GM18858 (cell line): Measurements from ENCODE around the gene SECISBP2.
"Not testable (repeated sequence)": the region's sequence is repeated elsewhere in the genome, so short reads cannot be mapped to it uniquely, and the experiment has no call there.

Source experiments
- ATAC-seq: cut with Tn5 transposase; IDR thresholded peaks from one replicate; pipeline ENCODE4 v1.9.1; 2021; ENCODE audit not compliant: unreplicated experiment

Gene SECISBP2

GRCh38 chr9:89318123-89319014, at the start of gene SECISBP2:
TSS of gene SECISBP2 (plus strand) at chr9:89318500. CDS start at chr9:89318577, 77 bp downstream.
- ATAC-seq: peak; percentile 81

GRCh38 chr9:89273528-89274279, 44.6 kb upstream of the SECISBP2 start:
- no peak for ATAC-seq

GRCh38 chr9:89274838-89275237, 43.5 kb upstream of the SECISBP2 start:
- ATAC-seq: no peak

GRCh38 chr9:89276040-89276439, 42.3 kb upstream of the SECISBP2 start:
- ATAC-seq: not testable (repeated sequence)

GRCh38 chr9:89277043-89277442, 41.3 kb upstream of the SECISBP2 start:
- ATAC-seq: no peak

DNA sequence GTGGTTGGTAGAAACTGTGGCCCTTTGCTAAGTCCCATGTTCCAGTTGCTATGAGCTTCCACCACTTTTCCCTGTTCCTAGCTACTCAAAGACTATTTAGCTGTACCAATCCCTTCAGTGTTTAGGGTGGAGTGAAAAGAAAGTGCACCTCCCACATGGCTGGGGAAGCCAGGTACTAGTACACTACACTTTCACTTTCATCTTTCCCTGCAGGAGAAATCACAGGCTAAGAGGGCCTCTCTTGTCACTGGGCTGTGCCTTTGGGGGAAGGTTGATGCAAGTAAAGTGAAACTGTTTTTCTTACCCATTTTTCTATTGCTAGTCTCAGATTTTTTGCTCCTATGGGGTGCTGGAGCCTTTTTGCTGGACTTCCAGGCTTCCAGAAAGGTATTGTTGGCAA, 40.8 kb upstream of the SECISBP2 start:
- no peak for ATAC-seq

- no peak for ATAC-seq
Measured at GRCh38 chr9:89278551-89278950, 39.7 kb upstream of the SECISBP2 start.

DNA sequence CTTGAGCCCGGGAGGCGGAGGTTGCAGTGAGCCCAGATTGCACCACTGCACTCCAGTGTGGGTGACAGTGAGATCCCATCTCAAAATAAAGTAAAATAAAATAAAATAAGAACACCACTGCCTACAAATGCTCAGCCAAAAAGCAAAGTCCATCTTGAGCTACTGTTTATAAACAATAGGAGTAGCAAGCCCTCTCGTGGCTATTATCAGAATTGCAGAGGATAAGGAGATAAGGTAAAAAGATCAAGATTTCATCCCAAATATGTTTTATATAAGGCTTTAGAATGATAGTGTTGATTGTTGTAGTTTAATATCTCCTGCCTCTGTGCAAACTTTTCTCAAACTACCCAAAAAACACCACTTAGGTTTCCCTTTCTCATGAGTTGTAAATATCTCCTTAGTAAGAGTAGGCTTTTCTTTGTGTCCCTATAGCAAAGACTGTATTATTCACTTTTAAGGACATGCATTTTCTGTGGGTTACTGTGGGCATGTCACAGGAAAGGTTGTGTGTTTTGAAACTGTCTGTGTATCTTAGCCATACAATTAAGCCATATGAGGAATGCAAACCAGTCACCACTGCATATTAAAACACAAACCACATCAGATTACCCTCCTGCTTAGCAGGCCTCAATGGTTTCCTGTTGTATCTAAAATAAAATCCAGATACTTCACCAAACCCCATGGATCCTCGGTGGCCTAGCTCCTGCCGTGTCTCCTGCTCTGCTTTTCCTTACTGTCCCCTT, 39.1 kb upstream of the SECISBP2 start:
- no peak for ATAC-seq

GRCh38 chr9:89281106-89281505, 37.2 kb upstream of the SECISBP2 start:
- no peak for ATAC-seq

- ATAC-seq: not testable (repeated sequence)
Measured at GRCh38 chr9:89282248-89282968, 35.9 kb upstream of the SECISBP2 start.

GRCh38 chr9:89284076-89284475, 34.2 kb upstream of the SECISBP2 start:
- ATAC-seq: no peak

DNA sequence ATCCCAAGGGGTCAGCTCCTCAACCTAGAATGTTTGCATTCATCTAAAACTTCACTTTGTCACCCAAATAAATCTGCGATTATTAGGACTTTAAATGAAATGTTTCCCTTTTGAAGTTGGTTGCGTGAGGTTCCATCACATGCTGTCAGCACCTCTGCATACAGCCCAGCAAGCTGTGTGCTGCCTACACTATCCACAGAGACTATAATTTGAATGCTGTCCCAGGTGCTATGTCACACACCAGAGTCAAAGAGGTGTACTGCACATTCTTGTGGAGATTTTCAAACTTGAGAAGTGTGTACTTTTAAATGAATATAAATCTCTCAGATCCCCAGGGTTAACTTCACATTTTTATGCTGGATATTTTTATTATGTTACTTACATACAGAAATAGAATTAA, 26.6 kb upstream of the SECISBP2 start:
- no peak for ATAC-seq

DNA sequence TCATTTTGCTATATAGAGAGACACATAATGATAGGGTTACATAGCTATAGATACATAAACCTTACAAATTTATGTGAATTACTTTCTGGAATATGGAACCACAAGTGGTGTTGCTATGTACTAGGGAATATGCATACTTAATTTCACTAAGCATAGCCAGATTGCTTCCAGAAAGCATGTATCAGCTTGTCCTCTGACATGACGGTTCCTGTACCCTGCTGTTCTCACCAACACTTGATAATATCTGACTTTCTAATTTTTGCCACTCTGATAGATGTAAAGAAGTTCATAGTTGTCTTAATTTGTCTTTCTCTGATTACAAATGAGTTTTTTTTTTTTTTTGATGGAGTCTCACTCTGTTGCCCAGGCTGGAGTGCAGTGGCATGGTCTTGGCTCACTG, 25.3 kb upstream of the SECISBP2 start:
- no peak for ATAC-seq

DNA sequence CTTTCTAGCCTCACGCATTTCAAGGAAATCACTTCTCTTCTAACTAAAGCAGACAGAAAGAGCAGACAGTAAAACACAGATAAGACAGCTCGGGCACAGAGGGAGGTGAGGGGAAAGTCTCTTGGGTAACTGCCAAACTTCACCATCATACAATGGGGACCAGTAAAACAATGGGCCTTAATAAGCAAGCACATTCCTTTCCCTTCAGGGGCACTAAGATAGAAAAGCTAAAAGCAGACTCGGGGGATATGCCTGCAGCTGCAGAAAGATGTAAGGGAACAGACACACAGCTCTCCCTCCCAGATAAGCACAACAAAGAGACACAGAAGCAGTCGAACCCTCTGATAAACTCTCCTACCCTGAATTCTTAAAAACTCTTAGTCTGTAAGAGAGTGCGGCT, 22.9 kb upstream of the SECISBP2 start:
- ATAC-seq: no peak

DNA sequence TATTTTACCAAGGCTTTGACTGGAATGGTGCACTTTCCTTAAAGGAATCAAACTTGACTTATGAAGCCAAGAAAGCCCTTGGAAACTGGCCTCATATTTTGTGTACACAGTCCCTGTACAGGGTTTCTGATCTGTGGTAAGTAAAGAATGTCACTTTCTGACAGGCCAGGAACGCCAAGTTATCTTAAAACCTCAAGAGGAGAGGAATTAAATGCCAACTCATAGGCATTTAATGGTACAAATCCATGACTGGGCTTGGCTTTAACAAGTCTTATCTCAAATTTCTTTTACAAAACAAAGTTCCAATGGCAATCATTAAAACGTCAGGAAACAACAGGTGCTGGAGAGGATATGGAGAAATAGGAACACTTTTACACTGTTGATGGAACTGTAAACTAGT, 16.3 kb upstream of the SECISBP2 start:
- not testable (repeated sequence) for ATAC-seq

GRCh38 chr9:89304020-89304833, 14.1 kb upstream of the SECISBP2 start:
- ATAC-seq: no peak

GRCh38 chr9:89304834-89305188, 13.5 kb upstream of the SECISBP2 start:
- no peak for ATAC-seq

GRCh38 chr9:89305868-89306267, 12.4 kb upstream of the SECISBP2 start:
- no peak for ATAC-seq

DNA sequence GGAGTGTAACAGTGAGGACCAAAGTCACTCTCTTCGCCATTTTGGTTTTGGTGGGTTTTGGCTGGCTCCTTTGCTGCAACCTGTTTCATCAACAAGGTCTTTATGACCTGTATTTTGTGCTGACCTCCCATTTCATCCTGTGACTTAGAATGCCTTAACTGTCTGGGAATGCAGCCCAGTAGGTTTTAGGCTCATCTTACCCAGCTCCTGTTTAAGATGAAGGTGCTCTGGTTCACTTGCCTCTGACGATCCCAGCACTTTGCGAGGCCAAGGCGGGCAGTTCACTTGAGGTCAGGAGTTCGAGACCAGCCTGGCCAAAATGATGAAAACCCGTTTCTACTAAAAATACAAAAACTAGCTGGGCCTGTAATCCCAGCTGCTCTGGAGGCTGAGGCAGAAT, 9.1 kb upstream of the SECISBP2 start:
- no peak for ATAC-seq
